Measurements from ENCODE around the gene POLR2J3.
"Not testable (repeated sequence)": the region's sequence is repeated elsewhere in the genome, so short reads cannot be mapped to it uniquely, and the experiment has no call there.

Gene POLR2J3

DNA sequence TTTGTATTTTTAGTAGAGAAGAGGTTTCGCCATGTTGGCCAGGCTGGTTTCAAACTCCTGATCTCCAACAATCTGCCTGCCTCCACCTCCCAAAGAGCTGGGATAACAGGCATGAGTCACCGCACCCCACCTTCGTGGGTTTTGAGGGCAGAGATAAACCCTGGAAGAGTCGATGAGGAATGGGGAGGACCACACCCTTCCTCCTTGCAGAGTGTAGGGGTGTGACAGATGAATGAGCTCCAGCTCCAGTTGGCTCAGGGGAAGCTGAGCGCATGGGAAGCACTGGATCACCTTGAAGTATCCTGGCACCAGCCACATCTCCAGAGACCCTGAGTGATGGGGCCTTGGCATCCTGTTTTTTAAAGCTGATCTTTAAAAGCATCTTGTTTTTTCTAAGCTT, 11.1 kb upstream of the POLR2J3 start:
- not testable (repeated sequence) for DNase-seq (ENCODE audit: low read depth)

DNA sequence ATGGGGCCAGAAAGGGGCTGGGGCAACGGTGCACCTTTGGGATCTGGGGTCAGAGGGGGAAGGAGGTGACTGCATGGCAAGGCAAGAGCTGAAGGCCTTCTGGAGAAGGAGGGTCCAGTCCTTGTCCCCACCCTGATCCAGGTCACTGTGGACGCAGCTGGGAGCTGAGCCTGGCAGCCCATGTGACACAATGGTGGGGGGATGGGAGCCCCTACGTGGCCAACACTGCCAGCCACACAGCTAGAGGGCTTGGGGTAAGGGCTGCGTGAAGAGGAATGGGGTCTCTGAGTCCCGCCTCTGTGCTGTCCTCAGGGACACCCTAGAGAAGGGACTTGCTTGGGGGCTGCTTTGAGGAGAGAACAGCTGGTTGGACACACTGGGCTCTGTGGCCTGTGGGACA, 9.3 kb upstream of the POLR2J3 start:
- not testable (repeated sequence) for DNase-seq (ENCODE audit: low read depth)

DNA sequence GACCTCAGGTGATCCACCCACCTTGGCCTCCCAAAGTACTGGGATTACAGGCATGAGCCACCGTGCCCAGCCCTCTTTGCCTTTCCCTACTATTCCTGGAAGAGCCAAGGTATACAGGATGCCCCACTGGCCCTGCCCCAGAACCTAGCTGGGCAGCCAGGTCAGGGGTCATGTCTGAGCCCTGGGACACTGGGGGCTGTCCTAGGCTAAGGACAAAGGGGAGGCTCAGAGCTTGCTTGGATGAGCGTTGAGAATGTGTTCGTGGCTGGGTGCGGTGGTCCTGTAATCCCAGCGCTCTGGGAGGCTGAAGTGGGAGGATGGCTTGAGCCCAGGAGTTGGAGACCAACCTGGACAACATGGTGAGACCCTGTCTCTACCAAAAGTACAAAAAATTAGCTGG, 6.1 kb upstream of the POLR2J3 start:
- not testable (repeated sequence) for DNase-seq (ENCODE audit: low read depth)

- DNase-seq (ENCODE audit: low read depth), result not testable (repeated sequence)
Observed at GRCh38 chr7:102577315-102578240, 5.2 kb upstream of the POLR2J3 start.

- DNase-seq (ENCODE audit: low read depth), result not testable (repeated sequence)
Observed at GRCh38 chr7:102576363-102576762, 4.0 kb upstream of the POLR2J3 start.

DNA sequence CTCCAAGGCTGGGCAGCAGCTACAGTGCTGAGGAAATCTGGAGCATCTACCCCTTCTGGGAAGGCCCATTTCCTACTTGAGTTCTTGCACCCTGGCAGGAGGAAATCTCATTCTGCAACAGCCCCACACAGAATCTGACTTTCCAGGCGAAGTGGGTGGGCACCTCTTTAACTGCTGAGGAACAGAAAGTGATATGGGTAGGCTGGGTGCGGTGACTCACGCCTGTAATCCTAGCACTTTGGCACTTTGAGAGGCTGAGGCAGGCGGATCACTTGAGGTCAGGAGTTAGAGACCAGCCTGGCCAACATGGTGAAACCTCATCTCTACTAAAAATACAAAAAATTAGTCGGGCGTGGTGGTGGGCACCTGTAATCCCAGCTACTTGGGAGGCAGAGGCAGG, 2.2 kb upstream of the POLR2J3 start:
- DNase-seq (ENCODE audit: low read depth), result not testable (repeated sequence)

GRCh38 chr7:102568620-102569019, 3.8 kb downstream of the POLR2J3 start:
- not testable (repeated sequence) for DNase-seq (ENCODE audit: low read depth)

- not testable (repeated sequence) for DNase-seq (ENCODE audit: low read depth)
Observed at GRCh38 chr7:102550808-102551422, 21.5 kb downstream of the POLR2J3 start, which contains the start of gene SPDYE2. Gene SPDYE2 (plus strand): TSS chr7:102551226. CDS start chr7:102553256, 2,030 bp downstream.

DNA sequence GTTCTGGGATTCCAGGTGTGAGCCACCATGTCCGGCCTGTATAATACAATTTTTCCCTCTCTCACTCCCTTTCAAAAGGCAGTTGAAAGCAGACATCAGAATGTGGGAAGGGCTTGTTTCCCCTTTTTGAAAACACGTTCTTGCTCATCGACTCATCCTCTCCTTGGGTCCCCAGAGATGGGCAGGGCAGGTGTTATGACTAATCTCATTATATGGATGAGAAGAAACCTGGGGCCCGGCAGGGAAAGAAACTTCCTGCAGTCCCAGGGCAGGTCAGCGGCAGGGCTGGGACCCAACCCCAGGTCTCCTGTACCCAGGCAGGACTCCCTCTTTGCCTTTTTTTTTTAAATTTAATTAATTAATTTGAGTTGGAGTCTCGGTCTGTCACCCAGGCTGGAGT, 26.0 kb downstream of the POLR2J3 start:
- DNase-seq (ENCODE audit: low read depth), result not testable (repeated sequence)

- DNase-seq (ENCODE audit: low read depth), result not testable (repeated sequence)
Observed at GRCh38 chr7:102545288-102545687, 27.1 kb downstream of the POLR2J3 start.

DNA sequence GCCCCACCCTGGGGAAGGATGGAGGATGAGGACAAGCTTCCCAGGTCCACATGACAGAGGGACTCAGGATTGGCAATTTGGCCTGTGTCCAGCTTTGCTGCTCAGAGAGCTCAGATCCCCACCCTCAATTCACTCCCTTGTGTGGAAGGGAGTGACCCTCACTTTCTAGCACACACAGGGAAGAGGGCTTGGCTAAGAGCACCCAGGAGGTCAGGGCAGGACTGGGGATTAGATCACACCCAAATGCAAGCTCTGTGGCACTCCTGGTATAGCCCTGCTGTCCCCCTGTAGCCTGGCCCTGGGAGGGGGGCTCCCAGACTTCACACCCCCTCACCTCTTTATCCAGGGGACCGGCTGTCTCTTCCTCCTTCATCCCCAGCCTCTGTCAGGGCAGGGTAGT, 28.0 kb downstream of the POLR2J3 start:
- not testable (repeated sequence) for DNase-seq (ENCODE audit: low read depth)

- not testable (repeated sequence) for DNase-seq (ENCODE audit: low read depth)
Observed at GRCh38 chr7:102543596-102543995, 28.8 kb downstream of the POLR2J3 start, which contains the start of gene UPK3BL2. Gene UPK3BL2 (minus strand): TSS chr7:102543696. CDS start chr7:102543636, 60 bp downstream.

DNA sequence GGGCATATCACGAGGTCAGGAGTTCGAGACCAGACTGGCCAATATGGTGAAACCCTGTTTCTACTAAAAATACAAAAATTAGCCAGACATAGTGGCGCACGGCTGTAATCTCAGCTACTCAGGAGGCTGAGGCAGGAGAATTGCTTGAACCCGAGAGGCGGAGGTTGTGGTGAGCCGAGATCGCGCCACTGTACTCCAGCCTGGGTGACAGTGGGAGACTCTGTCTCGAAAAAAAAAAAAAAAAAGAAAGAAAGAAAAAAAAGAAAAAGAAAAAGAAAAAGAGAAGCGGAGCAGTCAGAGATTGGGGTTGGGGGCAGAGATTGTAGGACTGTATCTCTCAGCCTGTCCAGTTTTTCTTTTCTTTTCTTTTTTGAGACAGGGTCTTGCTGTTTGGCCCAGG, 29.6 kb downstream of the POLR2J3 start:
- DNase-seq (ENCODE audit: low read depth), result not testable (repeated sequence)

DNA sequence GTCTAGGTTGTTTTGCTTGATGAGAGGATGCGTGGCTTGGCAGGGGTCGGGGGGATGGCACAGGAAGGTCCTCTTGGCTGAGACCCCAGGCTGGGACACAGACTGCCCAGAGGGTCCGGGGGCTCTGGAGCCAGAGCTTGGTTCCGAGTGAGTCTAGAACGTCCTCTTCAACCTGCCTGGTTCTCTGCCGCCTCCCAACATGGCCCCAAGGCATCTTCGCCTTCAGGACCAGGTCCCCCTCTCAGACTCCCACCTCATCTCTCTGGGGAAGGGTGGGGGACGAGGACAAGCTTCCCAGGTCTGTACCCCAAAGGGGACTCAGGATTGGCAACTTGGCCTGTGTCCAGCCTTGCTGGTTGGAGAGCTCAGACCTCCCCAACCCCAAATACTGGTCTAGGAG, 30.3 kb downstream of the POLR2J3 start:
- DNase-seq (ENCODE audit: low read depth), result not testable (repeated sequence)

DNA sequence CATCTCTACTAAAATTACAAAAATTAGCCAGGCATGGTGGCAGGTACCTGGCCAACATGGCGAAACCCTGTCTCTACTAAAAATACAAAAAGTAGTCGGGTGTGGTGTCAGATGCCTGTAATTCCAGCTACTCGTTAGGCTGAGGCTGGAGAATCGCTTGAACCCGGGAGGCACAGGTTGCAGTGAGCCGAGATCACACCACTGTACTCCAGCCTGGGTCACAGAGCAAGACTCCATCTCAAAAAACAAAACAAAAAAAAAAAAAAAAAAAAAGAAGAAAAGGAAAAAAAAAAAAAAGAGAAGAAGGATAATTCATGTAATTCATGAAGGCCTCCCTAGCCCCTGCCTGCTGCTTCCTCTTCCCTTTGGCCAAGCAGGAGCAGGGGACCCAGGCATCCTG, 31.8 kb downstream of the POLR2J3 start:
- DNase-seq (ENCODE audit: low read depth), result not testable (repeated sequence)

GRCh38 chr7:102535062-102535615, 37.2 kb downstream of the POLR2J3 start:
- DNase-seq (ENCODE audit: low read depth), result not testable (repeated sequence)

GRCh38 chr7:102532127-102532526, 40.3 kb downstream of the POLR2J3 start:
- not testable (repeated sequence) for DNase-seq (ENCODE audit: low read depth)

DNA sequence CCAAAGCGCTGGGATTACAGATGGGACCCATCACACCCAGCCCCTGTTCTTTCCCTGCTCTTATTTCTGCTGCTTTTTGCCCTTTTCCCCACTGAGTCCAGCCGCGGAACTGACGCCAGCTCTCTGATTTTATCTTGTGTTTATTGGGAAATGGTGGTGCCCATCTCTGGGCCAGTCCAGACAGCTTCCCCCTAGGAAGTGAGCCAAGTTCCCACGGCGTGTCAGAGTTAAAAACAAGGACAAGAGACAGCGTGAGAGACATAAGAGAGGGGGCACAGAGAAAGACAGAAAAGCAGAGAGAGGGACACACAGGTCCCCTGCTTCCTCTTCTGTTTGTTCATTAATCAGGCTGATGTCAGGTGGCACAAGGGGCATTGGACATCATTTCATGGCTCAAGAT, 40.8 kb downstream of the POLR2J3 start:
- not testable (repeated sequence) for DNase-seq (ENCODE audit: low read depth)

DNA sequence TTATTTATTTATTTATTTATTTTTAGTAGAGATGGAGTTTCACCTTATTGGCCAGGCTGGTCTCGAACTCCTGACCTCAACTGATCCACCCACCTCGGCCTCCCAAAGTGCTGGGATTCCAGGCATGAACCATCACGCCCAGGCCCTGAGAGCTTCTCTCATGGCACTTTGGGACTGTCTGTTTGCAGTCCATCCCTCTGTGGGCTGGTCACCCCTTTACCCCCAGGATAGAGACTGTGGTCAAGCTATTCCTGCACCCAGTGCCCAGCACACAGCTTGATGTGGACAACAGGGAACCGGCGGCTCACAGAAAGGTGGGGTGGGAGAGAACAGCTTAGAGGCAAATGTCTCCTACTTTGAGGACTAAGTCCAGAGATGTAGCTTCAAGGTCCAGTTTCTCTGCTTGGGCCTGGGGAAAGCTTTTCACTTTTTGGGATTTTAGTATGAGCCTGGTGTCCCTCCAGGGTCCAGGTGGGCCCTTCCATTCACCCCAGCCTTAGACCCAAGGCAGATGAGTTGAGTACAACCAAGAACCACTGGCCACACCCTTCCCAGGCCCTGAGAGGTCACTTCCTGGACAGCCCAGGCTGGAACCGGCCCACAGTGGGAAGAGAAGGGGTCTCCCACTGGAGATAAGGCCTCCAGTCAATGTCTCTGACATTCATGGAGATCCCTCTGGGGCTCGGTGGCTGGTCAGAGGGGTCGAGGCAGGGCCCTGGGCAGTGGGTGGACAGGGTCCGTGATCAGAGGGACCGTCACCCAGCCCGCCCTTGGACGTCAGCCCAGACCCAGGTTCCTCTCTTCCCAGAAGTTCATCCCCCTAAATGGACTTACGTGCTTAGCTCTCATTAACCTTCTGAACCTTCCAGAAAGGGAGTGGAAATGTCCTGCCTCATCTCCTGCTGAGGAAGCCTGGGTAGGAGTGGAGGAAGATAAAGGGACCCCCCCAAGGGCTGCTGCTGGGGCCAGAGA, 44.3 kb downstream of the POLR2J3 start:
- DNase-seq (ENCODE audit: low read depth), result not testable (repeated sequence)

DNA sequence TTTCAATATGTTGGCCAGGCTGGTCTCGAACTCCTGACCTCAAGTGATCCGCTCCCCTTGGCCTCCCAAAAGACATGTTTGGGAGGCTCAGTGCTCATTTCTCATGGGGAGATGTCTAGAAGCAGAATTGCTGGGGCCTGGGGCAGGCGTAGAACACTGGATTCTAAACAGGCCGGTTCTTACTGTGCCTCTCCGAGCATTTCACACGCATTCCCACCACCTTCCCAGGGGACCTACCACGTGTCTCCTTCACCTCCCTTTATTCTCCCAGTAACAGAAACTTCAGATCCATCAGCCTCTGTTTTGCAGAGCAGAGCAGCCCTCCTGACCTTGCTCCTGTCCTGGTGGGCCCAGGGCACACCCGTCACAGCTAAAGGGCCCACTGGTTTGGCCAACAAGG, 45.2 kb downstream of the POLR2J3 start:
- not testable (repeated sequence) for DNase-seq (ENCODE audit: low read depth)

DNA sequence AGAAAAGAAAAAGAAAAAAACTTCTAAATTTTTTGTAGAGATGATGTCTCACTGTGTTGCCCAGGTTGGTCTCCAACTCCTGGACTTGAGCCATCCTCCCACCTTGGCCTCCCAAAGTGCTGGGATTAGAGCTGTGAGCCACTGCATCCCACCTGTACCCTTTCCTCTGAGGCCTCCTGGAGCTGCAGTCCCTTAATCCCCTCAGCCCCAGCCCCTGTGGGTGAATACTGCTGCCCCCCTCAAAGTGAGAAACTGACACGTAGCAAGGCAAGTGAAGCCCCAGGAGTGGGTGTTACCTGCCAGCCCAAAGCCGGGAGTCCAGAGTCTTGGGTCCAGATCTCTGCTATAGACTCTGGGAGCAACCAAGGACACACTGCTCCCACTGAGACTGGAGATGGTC, 47.6 kb downstream of the POLR2J3 start:
- not testable (repeated sequence) for DNase-seq (ENCODE audit: low read depth)
